HG02852 (cell line): ENCODE data around the gene LYG1.
"Not testable (repeated sequence)": the region's sequence is repeated elsewhere in the genome, so short reads cannot be mapped to it uniquely, and the experiment has no call there.

ENCODE experiments used
- ATAC-seq: cut with Tn5 transposase; IDR thresholded peaks from one replicate; pipeline ENCODE4 v1.9.1; 2021; ENCODE audit warnings: mild to moderate bottlenecking, moderate library complexity; ENCODE audit not compliant: unreplicated experiment

The LYG1 gene

DNA sequence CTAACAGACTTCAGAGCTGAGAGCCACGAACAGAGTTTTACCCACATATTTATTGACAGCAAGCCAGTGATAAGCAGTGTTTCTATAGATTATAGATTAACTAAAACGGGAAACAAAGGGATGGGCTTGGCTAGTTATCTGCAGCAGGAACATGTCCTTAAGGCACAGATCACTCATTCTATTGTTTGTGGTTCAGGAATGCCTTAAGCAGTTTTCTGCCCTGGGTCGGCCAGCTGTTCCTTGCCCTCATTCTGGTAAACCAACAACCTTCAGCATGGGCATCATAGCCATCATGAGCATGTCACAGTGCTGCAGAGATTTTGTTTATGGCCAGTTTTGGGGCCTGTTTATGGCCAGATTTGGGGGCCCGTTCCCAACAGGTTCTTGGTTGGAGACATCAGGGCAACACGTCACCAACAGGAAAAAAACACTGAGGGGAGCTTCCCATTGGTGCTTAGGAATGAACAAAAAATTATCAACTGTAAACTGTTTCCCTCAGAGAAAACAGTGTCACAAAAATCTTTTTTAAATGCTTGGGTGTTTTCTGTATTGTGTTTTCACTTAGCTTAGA, 22.7 kb downstream of the LYG1 start:
- ATAC-seq, result not testable (repeated sequence)

DNA sequence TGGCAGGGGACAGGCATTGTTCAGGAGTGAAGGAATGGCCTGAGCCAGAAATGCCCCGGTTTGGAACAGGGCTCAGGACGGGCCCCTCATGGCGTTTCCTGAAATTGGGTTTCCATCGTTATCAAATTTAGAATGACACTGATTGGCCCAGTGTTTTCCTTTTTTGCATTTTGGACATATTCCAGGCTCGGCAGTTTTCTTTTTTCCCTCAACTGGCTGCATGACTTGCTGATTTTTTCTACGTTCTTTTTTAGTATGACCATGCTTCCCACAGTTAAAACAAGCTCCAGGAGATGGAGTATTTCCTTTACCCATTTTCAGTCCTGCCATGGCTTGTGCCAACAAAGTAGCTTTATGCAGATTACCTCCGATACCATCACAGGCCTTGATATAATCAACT, 25.1 kb downstream of the LYG1 start:
- no peak for ATAC-seq

DNA sequence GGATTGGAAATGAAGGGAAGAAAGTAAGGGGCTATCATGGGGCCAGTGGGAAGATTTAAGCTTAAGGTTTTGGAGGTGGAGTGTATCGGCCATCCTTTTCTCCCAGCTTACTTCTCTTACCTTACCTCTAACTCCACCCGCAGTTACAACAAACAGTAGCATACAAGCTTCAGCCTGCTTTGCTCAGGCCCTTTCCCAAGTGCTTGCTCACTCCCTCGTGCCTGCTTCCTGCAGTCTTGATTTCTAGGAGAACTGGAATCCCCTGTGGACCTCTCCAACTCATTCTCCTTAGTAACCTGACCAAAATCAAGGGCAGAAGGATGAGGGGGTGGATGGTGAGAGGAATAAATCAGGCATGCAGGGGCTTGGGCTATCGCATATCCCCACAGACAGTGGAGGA, 39.8 kb downstream of the LYG1 start:
- ATAC-seq, result no peak

DNA sequence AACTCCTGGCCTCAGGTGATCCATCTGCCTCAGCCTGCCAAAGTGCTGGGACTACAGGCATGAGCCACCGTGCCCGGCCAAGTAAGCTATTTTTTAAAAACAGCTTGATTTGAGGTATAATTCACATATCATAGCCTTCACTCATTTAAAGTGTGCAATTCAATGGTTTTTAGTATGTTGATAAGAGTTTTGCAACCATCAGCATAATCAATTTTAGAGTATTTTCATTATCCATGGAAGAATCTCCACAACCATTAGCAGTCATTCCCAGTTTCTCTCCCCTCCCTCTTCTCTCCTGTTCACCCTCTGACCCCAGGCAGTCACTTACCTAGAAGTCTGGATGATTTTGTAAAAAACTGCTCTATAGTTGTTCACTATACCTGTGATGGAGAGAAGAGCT, 40.8 kb downstream of the LYG1 start:
- no peak for ATAC-seq

DNA sequence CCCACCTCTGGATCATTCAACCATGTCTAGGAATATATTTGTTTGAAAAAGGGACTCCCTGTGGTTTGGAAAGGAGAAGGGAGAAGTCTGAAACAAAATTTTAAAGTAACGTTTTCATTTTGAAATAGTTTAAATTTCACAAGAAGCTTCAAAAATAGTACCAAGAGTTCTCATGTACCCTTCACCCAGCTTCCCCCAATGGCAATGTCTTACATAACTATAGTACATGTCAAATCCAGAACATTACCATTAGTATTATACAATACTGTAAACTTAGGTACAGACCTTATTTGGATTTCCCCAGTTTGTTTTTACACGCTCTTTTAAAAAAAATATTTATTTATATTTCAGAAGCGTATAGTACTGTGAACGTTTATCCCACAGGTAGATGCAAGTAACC, 41.5 kb downstream of the LYG1 start:
- no peak for ATAC-seq

DNA sequence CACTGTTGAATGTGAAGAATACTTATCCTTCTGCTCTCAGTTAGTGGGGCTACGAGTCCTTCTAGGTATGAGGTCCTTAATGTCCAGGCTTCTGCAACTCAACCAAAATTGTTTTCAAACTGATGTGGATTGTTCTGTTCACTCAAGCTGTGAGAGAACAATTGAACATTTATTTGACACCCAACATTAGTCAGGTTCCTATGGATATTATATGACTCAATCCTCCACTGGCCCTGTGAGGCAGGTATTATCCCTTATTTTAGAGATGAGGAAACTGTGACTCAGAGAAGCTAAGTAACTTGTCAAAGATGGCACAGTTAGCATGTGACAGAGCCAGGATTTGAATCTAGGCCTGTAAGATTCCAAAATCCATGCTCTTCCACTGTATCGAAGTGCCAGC, 44.3 kb downstream of the LYG1 start:
- ATAC-seq, result no peak

DNA sequence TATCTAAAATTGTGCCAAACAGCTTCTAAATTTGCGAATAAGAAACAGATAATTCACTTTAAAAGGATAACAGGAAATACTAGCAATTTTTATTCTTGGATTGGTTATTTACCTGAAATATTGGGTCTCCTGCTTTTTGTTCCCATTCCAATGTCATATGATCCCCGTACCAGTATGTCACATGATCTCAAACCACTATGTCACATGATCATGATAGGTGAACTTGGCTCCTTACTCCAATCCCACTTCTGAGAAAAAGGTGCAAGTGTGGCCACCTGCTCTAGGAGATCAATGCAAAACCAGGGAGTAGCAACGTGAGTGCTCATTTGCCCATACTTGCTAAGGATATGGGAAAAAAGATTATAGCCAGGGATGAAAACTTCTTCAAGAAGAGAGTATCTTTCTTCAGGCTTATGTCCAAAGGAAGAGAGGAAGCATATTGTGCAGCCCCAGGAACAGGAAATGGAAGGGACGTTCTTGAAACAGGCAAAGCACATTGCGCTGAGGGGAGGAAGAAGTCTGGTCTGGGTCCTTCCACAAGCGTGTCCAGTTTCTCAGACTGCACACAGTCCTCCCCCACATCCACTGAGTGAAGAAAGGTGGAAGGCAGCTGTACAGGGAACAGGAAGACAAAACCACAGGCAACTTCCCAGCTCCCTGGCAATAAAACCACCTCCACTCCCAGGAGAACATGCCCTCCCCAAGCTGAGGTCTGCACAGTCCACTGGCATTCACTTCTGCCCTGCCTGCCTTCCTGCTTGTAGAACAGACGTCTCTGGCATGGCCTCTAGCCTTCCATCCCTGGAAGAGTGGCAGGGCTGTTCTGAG, 45.3 kb downstream of the LYG1 start, which contains the start of gene LYG2:
LYG2 (minus strand) TSS at position 176 of the 828 bp plus-strand sequence. CDS start 1,406 bp downstream, outside the sequence.
- no peak for ATAC-seq

DNA sequence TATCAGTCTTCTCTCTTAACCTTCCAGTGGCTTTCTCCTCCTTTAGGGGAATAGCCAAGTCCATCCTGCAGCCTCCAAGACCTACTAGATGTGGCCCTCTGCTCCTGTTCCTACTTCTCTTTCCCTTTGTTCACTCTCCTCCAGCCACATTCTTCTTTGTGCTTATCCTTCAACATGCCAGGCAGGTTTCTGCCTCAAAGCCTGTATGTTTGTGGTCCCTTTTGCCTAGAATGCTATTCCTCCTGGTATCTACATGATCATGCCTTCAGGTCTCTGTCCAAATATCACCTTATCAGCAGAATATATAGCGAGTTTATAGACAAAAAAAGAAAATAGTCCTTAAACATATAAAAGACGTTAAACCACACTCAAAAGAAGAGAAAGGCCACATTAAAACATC, 51.0 kb downstream of the LYG1 start:
- no peak for ATAC-seq

DNA sequence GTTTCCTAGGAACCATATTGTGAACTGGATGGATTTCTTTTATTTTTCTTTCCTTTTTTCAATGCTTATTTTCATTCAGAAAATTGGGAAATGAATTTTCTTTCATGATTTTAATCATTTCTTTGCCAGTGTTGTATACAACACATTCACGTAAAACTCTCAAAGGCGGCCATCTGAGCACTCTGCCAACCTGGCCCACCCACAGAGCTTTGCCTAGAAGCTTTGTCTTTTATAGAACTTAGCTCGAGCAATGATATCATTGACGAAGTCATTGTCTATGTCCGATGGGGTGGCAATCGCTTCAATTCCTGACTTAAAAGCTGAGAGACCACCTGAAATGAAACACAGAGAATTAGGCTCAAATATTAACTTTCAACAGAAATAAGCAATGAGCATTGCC, 58.8 kb downstream of the LYG1 start:
- no peak for ATAC-seq

DNA sequence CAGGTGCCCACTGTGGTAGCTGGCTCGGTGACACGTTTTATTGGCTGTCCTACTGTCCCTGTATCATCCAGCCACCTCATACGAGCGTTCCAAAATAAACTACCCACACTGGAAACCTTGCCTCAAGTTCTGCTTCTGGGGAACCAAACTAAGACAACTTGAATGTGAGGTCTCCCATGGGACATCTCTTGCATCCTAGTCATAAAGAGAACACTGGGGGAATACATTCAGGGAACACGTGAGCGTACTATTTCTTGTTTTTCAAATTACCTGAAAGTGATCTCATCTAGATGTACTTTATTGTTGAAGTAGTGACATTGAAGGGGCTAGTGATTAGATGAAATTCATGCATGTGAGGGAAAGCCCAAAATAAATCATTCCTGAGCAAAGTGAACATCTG, 60.6 kb downstream of the LYG1 start:
- no peak for ATAC-seq

DNA sequence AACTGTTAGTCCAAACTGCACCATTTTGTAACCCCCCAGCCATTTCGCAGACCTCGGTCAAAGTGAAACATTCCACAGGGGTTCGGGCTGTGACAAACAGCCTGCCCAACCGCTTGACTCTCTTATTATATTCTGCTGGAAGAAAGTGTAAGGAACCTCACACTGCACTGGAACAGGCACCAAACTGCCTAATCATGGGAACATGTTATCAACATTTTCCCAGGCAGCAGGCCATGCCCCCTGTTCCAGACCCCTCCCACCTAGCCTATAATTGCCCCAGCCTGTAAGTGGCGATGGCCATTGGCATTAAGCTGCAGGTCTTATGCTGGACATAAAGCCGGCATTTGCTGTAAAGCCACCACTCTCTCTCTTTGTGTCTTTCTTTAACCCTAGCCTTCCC, 62.4 kb downstream of the LYG1 start:
- no peak for ATAC-seq
